Uterine smooth muscle cell (primary cell): ENCODE measurements around the gene SPDYE8. TPM values are rescaled to one million over a fixed set of nuclear protein-coding genes. Genes with fewer than 3 reads are reported as not detected.

Source experiments
- total RNA-seq: library from RNA; depleted of rRNA; stranded (reverse); fragments of >200 nt; gene quantifications from 2 replicates; pipeline ENCODE4 v1.2.3, GENCODE V29; 2014

SPDYE8 gene
- total RNA-seq: not detected in 2 replicates

GRCh38 chr7:73029666-73030065, at the start of gene SPDYE8:
TSS of gene SPDYE8 (minus strand) at chr7:73029766. CDS start at chr7:73027966, 1,800 bp downstream.

GRCh38 chr7:73057811-73058210, 28.2 kb upstream of the SPDYE8 start, which contains the start of gene SPDYE11:
TSS of gene SPDYE11 (minus strand) at chr7:73057911. CDS start at chr7:73056111, 1,800 bp downstream.

Other genes starting within 250 kb of the SPDYE8 start
- 2.5 and 5.1 TPM in 2 replicates for gene TYW1B, start 201.6 kb downstream of the SPDYE8 start, total RNA-seq
- gene POM121, start 104.7 kb downstream of the SPDYE8 start, total RNA-seq: 5.9 and 6.0 TPM in 2 replicates
- gene TRIM74, start 60.3 kb downstream of the SPDYE8 start, total RNA-seq: not detected in 2 replicates
- gene SPDYE11, start 28.1 kb upstream of the SPDYE8 start, total RNA-seq: not detected in 2 replicates
- gene SPDYE9, start 56.3 kb upstream of the SPDYE8 start, total RNA-seq: not detected in 2 replicates